Stimulated activated CD8-positive, alpha-beta memory T cell treated with anti-CD3 and anti-CD28 coated beads, Interleukin-15, amount 100 ng/mL, for 48 hours (primary cell): ENCODE measurements around the gene SMOC2.

ENCODE experiments used
- DNase-seq, 2 donors: peaks; one replicate each; pipeline ENCODE4 v3.0.0-alpha.2; 2020; ENCODE audit warnings: low read depth in 2 of 2

Gene SMOC2

GRCh38 chr6:168624948-168625347, 184.0 kb downstream of the SMOC2 start:
- no peak for DNase-seq

- DNase-seq = no peak
These were observed 184.6 kb downstream of the SMOC2 start for GRCh38 chr6:168625602-168626001.

- no peak for DNase-seq
These were observed 185.1 kb downstream of the SMOC2 start for GRCh38 chr6:168626046-168626602.

DNA sequence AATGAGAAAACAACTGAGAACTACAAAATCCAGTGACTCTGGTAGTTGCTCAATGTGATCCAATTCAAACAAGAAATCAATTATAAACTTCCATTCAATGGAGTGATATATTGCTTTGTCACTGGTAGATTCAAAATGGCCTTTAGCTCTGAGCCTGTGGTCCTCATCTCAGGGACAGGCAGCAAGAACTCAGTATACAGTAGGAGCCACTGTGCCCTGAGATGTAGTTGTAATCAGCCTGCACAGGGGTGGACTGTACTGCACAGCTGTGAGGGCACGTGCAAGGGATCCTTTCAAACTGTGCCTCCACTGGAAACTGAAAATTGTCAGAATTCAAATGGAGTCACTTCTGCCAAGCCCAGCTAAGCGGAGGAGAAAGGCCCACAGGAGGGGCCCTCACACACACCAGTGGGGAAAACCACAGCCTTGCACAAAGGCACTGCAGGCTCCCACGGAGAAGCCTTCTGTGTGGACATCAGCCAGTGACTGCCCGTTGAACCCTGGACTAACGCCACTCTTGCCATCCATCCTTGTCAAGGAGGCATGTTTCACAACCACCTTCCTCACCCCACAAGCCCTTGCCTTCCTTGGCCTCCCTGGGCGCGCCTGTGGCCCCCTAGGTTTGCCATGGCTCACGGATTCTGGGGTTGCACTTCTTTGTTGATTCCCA, 186.7 kb downstream of the SMOC2 start:
- no peak for DNase-seq

DNA sequence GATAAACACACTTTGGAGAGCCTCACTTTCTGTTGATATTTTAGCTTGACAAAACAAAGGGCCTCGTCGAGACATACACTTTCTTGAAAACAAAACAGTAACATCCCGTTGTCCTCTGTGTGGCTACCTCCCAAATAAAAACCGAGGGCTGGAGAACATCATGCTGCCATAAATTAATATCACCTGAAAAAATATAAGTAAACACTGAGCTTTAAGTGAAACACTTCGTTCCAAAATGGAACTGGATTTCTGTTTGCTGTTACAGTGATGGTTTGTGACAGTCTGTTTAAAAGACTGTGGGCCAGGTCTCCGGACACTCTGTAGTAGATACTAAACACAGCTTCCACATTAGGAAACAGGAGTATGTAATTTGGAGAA, 187.2 kb downstream of the SMOC2 start:
- DNase-seq = no peak

DNA sequence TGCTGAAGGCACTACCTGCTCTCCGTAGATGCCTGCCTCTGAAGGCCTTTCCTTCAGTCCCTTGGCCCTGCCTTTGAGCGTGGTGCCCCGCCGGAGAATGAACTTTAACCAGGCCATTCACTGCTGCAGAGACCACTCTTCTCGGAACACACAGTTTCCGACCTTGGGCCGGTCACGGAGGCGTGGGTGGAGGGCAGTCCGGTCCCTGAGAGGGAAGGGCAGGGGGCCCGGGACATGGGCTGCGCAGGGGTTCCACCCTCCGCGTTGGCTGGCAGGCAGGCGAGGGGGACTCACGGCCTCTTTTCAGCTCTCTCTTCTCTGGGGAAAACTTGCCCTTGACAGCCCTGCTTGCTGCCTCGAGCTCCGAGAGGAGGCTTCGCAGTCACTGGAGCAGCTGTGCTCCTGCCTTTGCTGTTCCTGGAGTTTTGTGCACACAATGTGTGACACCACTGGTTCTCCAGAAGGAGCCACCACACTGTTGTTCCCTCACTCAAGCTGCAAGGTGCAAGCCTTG, 187.8 kb downstream of the SMOC2 start:
- DNase-seq = no peak

- DNase-seq = no peak
These were observed 190.6 kb downstream of the SMOC2 start for GRCh38 chr6:168631564-168631963.

GRCh38 chr6:168632694-168633093, 191.7 kb downstream of the SMOC2 start:
- no peak for DNase-seq

GRCh38 chr6:168634541-168635328, 193.8 kb downstream of the SMOC2 start:
- DNase-seq = no peak

DNA sequence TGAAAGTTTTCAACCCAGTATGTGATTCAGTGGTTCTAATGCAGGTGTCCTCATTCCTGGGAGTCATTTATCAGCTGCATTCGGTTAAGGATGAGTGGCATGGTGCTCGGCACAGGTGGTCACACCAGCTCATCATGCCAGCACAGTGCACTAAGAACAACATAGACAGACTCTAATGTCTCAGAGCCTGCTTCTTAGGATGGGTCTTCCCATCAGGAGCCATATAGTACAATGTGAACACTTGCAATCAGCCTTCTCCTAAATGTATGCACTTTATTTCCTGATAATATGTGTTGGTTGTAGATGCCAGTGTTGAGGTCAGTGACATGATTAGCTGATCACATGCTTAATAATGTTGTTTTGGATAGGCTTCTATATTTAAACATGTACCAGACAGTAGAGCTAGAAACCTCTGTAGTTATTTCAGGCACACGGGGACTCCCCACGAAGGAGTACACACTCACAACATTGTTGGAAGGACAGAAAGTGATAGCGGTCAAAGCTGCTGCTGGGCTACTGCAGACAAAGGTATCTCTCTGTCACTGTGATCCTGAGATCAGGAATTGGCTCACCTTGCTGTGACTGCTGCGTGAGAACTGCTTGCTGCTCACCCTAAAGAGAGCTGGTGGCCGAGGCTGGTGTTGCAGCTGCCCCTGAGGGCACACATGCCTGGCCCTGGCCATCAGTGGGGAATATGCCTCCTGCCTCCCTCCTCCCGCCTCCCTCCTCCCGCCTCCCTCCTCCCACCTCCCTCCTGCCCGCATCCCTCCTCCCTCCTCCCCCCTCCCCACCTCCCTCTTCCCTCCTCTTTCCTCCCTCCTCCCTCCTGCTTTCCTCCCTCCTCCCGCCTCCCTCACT, 195.4 kb downstream of the SMOC2 start:
- DNase-seq = no peak

- DNase-seq = no peak
These were observed 196.8 kb downstream of the SMOC2 start for GRCh38 chr6:168637834-168638233.

GRCh38 chr6:168638468-168639271, 197.7 kb downstream of the SMOC2 start:
- no peak for DNase-seq

GRCh38 chr6:168640181-168640580, 199.2 kb downstream of the SMOC2 start:
- DNase-seq = no peak

DNA sequence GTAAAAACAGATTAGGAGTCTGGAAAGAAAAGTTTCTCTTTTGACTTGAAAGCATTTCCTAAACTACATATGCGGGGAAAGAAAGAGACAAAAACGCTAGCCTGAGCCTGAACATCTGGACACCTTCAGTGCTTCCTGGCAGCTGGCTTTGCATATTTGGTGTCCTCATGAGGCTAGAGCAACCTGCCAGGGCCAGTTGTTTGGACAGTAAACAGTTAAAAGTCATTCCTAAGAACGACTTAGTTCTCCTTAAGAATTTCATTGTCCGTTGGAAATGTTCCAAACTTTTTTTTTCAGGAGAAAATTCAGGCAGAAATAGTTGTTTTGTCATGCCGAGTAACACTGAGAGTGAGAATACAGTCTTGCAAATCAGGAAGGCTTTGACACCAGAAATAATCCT, 199.8 kb downstream of the SMOC2 start:
- no peak for DNase-seq

DNA sequence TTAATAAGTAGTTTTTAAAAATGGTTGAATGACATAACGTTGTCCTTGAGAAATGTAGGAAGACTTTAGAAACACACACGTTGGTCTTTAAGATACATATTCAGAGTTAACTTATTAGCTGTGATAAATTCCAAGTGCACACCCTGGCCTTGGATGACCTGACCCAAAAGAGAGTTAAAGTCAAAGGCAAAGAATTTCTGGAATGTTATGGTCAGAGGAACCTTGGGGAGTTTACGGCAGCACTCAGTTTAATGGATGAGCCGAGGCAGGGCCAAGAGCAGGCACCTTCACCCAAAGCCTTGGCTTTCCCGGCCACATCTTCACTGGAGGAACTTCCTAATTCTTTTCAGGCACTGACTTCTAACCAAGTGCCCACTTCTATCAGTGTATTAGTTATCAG, 200.5 kb downstream of the SMOC2 start:
- DNase-seq = no peak

- no peak for DNase-seq
These were observed 202.4 kb downstream of the SMOC2 start for GRCh38 chr6:168643401-168643800.

DNA sequence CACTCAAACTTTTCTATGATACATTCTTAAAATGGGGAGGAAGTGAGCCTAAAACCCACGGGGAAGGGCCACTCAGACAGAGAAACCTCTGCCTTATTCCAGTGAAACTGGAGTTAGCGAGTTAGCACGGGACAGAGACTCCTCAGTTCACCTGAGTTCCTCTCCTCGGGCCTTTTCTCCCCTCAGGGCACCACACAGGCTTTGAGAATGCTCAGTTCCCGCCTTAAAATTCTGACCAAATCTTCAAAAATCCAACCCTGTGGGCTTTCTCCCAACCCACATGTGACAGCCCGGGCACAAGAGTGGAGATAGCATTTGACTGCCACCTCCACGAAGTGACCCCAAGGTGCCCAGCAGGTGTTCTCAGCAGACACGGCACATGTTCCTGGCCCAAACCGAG, 204.3 kb downstream of the SMOC2 start:
- DNase-seq = no peak

GRCh38 chr6:168647271-168647670, 206.3 kb downstream of the SMOC2 start:
- DNase-seq = no peak

DNA sequence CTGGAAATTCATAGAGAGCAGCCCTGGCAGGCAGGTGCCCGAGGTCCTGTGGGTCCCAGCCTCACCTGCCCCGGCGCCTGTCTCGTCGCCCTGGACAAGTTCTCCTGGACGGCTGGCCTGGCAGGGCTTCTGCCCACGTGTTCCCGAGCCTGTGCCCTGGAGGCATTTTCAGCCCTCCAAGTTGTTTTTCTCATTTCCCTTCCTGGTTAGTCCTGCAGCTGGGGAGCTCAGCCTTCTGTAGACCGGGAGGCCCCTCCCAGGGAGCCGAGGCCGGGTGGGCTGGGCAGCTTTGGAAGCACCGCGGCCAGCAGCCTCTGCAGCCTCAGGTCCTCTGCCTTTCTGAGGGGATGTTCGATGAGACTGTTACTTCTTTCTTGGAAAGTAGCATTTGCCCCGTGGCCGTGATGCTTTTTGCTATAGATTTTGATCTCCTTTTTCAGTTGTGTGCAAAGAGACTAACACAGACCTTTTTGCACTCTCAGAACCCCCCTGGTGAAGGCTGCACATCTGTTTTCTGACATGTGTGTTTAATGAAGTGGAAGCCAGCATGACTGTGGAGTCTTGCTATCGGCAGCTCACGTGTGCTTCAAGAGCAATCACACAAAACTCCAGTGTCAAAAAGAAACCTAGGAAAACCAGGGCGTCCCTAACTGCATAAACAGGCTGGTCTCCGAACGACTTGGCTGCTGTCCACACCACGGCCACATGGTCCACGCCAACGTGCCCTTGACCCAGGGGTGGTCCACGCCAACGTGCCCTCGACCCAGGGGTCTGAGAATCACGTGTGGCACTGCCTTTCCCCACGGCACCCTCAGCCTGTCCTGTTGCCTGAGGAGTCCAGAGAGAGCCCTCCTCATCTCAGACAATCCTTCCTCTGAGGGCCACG, 207.5 kb downstream of the SMOC2 start:
- DNase-seq = no peak

DNA sequence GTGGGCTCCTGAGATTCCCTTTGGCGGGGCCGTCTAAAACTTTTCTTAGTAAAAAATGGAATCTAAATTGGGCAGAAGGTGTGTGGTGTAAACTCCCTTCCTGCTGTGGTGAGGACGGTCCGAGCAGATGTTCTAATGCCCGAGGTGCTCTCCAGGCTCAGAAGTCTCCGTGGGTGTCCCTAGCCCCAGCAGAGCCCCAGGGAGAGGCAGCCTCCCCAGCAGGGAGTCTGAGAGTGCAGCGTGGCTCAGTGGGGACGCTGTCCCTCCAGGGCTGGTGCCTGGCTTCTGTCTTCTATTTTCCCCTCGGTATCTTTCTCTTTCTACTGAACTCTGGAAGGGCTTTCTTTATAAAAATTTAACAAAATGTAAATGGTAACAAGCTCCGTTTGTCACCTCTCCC, 208.2 kb downstream of the SMOC2 start:
- no peak for DNase-seq
